Activated CD8-positive, alpha-beta memory T cell treated with anti-CD3 and anti-CD28 coated beads, Interleukin-2, amount 50 U/mL, for 24 hours (primary cell): ENCODE measurements around the gene STYXL2.

Experiments
- DNase-seq: peaks from one replicate; pipeline ENCODE4 v3.0.0-alpha.2; 2020; ENCODE audit errors: extremely low read depth

The STYXL2 gene

DNA sequence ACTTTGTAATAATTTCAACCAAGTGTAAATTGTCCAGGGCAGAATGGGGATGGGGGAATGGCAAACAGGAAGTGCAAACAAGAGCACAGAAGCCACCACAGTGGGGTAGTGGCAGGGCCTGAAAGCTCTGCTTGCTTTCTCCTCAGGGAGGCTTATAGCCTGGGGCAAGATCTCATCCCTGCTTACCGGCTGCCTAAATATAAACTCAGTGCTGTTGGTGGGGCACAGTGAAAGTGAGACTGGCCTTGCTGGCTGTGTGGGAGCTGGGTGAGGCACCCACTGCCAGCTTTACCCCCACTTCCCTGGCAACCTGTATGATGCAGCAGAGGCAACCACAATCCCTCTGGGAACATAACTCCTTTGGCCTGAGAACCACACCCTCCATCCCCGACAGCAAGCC lies 15.2 kb downstream of the STYXL2 start:
- DNase-seq = no peak

DNA sequence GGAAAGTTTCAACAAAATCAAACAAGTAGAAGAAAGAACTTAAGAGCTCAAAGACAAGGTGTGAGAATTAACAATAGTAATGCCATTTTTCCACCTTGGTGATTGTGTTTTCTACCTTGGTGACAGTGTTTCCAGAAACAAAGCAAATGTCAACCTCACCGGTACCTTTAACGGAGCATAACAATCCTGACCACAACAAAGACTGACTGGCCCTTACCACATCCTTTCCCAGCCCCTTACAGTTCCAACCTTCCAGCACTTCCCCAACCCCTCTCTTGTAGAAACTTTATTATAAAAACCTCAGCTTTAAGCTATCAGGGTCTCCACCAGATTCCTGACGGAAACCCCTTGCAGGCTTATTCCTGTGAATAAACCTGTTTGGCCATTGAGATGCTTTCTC lies 16.7 kb downstream of the STYXL2 start:
- no peak for DNase-seq

DNA sequence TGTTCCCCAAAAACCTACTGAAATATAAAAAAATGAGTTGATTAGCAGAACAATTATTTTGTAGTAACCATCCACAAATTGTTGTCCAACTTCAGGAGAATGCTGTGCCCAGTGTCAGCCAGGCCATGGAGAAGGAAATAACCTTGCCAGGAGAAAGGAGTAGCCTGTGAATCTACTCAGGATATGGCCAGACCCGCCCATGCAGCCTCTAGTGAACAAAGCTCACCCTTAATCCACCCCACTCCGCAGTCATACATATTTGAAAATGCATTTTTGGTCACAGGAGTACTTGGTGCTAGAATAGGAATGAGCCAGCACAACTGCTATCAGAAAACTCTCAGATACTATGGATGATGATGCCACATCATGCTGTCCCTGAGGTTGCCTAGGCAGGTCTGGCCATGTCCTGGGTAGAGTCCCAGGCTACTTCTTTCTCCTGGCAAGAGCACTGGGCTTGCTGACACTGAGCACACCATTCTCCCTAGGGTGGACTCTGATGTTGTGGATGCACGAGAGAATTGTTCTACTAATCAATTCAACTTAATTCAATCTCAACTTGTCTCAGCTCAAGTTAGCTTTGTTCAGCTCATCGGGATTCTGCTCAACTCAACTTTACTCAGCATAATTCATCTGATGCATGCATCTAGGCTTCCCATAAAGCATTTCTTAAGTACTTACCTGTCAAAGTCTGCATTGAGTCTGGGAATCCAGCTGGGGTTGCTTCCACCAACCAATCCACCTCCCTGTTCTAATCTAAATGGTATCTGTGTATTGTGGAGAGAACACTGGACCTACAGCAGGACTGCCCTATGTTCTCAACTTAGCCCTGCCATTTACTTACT lies 18.2 kb downstream of the STYXL2 start:
- no peak for DNase-seq

DNA sequence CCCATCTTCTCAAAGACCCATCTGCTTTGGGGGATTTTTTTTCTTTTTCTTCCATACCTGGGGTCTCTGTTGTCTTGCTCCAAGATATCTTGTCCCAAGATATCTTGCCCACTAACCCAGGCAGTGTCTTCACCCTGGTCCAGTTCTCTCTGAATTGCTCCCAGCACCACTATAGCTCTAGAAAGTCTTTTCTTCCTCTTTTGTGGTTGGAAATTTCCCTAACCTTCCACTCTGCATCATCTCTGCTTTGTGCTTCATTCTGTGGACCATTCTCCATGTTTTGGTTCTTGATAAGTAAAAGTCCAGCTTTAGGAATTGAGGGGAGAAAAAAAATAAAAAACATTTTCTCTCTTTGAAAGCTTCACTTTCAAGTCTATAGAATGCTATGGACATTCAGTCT lies 20.9 kb downstream of the STYXL2 start:
- DNase-seq = no peak

DNA sequence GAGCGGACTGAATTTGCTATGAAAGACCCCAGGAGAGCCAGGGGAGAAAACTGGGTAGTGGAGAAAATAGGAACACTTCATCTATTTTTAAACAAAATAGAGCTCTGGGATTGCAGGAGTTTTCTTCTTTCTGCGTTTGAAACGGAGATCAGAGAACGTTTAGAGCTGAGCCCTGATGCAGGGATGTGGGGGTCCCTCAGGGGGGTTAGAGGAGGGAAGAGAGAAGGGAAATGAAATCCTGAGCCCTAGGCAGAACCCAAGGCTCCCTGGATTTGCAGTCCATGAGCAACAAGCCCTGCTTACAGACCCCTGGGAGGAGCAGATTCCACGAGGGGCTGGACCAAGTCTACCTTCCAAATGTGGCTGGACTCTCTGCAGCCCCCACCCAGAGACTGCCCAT lies 21.8 kb downstream of the STYXL2 start:
- DNase-seq = no peak

DNA sequence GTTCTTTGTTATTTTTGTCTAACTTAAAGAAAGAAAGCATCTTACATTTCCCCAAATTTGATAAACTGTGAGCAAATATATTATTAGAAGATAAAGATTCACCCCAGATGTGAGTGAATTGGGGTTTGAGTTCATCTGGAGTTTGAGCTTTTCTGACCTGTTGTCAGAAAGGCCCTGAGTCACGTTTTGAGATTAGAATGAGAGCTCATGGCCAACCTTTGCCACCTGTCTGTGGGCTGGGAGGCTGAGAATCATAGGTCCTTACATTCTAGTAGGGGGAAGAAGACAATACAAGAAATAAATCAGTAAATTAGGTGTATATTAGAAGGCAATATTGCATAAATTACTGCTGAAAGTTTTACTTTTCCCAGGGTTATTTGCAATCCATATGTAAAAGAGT lies 22.3 kb downstream of the STYXL2 start:
- no peak for DNase-seq

DNA sequence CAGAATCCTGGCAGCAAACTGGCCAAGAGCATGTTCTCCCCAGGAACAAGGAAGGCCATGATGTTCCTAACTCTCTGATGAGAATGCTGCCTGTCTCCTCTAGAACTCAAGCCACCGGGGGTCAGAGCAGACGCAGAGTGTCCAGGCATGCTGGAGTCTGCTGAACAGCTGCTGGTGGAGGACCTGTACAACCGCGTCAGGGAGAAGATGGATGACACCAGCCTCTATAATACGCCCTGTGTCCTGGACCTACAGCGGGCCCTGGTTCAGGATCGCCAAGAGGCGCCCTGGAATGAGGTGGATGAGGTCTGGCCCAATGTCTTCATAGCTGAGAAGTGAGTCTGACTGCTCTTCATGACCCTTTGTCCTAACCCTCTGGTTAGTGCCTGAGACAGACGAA lies 23.4 kb downstream of the STYXL2 start:
- no peak for DNase-seq

DNA sequence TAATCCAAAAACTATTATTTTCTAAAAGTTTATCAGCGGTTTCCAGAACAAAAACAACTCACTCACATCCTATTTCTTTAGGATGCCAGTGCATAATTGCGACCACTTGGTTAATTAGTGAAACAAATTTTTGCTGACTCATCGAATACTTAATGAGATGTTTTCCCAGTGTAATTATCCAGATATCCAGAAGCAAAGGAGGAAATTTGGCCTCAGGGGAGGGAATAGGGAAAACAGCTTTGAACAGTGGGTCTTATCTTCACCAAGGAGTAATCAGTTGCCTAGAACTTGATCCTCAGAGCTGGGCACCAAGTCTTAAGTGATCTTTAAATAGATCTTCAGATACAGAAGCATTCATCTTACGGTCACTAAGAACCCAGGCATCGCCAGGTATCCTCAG lies 24.3 kb downstream of the STYXL2 start:
- no peak for DNase-seq

DNA sequence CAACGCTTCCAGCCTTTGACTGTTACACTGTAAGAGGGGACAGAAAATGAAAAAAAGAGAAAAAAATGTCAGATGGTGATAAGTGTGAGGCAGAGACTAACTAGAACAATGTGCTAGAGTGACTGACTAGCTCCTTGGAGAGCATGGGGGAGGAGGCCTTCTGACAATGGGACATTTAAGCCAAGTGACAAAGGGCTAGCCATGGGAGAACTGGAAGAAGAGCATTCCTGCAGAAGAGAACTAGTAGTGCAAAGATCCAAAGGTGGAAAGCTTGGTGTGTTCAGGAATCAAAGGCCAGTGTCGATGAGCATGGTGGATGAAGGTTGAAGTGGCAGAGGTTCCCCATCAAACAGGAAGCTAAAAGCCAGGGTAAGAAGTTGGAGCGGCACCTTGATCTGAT lies 25.8 kb downstream of the STYXL2 start:
- DNase-seq = no peak

DNA sequence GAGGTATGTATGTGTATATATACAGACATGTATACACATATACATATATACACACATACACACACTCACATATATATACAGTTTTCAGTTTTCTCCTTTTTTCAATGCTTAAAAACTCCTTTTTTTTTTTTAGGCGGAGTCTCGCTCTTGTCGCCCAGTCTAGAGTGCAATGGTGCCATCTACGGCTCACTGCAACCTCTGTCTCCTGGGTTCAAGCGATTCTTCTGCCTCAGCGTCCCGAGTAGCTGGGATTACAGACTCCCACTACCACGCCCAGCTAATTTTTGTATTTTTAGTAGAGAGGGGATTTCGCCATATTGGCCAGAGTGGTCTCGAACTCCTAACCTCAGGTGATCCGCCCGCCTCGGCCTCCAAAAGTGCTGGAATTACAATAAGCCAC lies 27.0 kb downstream of the STYXL2 start:
- no peak for DNase-seq

DNA sequence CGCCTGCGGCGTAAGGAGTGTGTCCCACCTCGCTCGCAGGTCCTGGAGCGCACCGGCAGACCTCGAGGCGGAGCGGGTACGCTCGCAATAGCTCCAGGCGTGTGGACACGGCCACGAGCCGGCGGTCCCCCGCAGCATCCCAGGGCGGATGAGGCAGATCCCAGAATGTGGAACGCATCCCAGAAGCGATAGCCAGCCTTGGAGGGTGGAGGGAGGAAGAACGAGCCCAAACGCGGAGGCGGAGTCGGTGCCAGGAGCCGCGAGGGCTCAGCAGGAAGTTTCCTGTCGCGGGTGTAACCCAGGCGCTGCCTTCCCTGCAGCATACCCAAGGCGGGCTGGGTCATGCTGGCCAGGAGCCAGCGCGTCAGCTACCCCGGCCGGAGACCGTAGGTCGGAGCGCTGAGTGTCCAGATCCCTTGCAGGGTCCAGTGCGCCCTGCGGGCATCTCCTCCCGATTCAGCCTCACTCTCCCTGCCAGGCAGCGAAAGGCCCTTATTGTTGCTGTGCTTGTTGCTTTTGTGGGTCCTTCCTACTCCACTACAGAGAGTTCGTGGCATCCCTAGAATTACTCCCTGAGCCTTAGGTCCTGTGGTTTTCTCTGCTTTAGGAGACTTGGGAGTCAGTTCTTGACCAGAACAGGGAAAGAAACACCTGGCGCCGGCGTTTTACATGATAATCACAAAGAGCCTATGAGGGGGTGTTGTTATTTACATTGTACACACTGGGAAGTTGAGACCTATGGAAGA lies 27.7 kb downstream of the STYXL2 start:
- no peak for DNase-seq

DNA sequence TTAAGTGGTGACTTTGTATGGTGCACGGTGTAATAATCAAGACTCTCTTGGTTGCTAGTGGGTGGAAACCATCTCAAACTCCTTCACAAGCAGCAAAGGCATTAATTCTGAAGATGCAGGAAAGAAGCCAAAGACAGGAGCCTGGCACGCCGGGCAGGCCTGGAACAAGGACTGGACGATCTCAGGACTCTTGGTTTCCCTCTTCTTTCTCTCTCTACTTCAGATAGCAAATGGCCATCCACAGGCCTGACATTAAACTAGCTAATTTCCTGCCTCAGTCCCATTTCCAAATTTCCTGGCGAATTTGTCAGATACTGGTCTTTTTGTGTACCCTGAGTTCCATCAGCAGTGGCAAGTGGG lies 28.2 kb downstream of the STYXL2 start:
- DNase-seq = no peak

DNA sequence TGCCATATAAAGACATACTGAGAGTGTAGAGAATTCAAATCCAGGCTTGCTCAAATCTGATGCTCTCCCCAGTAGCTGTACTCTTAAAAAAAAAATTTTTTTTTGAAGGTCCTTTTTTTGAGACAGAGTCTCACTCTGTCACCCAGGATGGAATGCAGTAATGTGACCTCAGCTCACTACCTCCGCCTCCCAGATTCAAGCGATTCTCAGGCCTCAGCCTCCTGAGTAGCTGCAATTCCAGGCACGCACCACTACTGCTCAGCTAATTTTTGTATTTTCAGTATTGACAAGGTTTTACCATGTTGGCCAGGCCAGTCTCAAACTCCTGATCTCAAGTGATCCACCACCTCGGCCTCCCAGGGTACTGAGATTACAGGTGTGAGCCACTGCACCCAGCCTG lies 28.7 kb downstream of the STYXL2 start:
- DNase-seq = no peak

DNA sequence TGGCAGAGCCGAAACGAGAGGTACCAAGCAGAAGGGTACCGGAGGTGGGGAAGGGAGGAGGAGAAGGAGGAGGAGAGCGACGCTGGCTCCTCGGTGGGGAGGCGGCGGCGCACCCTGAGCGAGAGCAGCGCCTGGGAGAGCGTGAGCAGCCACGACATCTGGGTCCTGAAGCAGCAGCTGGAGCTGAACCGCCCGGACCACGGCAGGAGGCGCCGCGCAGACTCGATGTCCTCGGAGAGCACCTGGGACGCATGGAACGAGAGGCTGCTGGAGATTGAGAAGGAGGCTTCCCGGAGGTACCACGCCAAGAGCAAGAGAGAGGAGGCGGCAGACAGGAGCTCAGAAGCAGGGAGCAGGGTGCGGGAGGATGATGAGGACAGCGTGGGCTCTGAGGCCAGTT lies 32.4 kb downstream of the STYXL2 start:
- DNase-seq = no peak

DNA sequence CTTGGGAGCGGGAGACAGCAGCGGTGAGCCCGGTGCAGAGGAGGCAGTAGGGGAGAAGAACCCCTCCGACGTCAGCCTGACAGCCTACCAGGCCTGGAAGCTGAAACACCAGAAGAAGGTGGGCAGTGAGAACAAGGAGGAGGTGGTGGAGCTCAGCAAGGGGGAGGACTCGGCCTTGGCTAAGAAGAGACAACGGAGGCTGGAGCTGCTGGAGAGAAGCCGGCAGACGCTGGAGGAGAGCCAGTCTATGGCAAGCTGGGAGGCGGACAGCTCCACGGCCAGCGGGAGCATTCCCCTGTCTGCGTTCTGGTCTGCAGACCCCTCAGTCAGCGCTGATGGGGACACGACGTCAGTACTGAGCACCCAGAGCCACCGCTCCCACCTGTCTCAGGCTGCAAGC lies 32.9 kb downstream of the STYXL2 start:
- DNase-seq = no peak

DNA sequence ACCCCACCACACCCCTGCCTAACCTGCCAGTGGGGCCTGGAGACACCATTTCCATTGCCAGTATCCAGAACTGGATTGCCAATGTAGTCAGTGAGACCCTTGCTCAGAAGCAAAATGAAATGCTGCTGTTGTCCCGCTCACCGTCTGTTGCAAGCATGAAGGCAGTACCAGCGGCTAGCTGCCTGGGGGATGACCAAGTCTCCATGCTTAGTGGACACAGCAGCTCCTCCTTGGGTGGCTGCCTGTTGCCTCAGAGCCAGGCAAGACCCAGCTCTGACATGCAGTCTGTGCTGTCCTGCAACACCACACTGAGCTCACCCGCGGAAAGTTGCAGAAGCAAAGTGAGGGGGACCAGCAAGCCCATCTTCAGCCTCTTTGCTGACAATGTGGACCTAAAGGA lies 33.4 kb downstream of the STYXL2 start:
- no peak for DNase-seq

DNA sequence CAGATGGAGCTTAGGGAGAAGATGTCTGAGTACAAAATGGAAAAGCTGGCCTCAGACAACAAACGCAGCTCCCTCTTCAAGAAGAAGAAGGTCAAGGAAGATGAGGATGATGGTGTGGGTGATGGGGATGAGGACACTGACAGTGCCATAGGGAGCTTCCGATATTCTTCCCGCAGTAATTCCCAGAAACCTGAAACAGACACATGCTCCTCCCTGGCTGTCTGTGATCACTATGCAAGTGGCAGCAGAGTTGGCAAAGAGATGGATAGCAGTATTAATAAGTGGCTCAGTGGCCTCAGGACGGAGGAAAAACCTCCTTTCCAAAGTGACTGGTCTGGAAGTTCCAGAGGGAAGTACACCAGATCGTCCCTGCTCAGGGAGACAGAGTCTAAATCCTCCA lies 33.8 kb downstream of the STYXL2 start:
- DNase-seq = no peak

DNA sequence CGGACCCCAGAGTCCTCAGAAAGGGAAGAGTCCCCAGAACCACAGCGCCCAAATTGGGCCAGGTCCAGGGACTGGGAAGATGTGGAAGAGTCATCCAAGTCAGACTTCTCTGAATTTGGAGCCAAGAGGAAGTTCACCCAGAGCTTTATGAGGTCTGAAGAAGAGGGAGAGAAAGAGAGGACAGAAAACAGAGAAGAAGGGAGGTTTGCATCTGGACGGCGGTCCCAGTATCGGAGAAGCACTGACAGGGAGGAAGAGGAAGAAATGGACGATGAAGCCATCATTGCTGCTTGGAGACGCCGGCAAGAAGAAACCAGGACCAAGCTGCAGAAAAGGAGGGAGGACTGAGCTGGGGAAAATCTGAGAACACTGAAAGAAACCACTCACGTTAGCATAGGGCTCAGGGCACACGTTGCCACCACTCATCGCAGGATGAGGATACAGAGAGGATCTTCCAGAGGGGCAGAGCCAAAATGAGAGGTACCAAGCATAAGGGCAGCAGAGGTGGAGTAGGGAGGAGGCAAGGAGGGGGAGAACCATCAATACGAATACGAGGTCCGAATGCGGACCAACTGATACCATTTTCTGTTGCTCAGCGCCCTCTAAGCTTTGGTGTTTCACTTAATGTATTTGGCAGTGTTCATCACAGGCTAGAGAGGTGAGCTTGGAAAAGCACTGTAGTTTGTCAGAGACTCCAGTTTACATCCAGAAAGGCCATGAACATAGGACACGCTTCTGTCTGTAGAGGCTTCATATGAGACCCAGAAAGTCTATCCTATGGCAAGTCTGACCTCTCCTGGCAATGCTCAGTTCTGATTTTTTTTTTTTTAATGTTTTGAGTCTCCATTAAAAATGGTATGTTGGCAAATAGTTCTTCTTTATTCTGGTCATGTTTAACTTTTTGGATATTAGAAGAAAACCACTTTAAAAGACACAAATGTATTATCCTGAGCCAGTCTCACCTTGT lies 34.7 kb downstream of the STYXL2 start:
- no peak for DNase-seq

DNA sequence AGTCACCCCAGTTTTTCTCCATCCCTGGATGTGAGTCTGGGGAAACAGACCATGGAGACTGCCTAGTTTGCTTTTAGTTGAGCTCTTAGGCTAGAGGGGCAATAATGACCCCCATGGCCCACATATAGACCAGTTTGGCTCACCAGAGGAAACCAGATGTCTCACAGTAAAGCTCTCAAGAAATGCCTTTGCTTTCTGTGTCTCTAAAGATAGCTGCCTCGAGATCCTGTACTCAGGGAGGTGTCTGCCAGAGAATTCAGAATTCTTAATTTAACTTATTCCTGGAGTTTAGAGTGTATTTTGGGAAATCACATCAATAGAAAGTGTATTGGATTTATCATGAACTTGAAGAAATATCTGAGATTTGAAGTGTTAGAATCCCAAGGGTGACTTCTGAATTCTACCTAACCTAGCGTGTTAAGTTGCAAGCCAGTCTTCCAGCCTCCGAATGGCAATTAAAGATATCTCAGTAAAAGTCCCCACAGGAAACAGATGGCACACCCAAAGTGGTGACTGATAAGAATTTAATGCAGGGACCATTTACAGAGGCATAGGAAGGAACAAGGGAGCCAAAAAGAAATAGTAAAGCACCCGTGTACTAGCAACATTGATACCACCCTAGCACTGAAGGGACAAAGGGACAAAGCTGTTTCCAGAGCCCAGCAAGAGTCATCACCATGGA lies 37.1 kb downstream of the STYXL2 start:
- DNase-seq = no peak

DNA sequence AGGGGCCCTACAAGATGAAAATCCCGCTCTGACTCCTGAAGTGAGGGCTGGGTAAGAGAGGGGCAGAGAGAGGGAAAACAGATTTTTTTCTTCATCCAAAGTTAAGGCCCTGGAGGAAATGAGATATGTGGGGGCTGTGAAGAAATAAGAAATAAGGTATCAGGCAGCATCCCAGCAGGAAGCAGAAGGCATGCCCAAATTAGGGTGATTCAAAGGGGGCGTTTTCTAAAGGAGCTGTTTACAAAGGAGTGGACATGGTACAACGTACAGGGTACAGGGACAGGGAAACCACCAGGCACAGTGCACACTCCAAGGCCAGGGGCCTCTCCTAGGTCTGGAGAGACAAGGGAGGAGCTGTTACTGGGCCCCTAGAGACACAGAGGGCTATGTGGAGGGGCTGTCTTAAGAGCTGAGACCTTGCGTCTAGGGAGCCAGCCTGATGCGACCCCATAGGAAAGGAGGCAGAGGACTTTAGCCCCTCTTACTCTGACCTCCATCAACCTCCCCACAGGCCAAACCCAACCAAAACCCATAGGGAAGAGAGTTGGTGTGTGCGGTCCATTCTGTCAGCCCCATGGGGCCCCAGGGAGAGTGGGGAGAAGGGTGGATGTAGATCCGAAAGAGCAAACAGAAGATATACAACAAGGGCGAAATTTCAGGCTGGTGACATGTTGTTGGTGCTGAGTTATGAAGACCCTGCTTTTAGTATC lies 38.6 kb downstream of the STYXL2 start:
- no peak for DNase-seq

DNA sequence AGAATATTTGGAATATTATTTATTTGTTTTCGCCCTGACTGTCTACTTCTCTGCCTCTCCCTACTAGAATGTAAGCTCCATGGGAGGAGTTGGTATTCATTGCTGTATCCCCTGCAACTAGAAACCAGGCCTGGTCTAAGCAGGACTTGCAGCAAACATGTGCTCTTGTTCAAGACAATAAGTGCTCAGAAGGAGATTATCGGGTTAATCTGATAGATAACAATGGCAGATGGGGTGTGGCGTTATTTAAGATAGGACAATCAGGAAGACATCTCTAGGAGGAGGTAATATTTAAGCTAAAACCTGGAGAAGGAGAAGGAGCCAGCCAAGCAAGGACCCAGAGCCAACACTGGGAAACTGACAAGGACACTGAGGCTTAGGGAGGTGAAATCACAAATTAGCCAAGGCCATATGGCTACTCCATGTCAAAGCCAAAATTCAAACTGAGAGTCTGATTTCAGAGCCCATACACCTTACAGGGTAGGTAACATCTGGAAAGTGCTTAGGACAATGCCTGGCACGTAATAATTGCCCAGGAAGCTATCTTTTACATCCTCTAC lies 41.5 kb downstream of the STYXL2 start:
- no peak for DNase-seq
